HepG2 (cell line): ENCODE data around the gene ALPK3. TPM values are rescaled to one million over a fixed set of nuclear protein-coding genes. Genes with fewer than 3 reads are reported as not detected.

Source experiments
- ATM ChIP-seq: fragments of 450-650 bp; IDR thresholded peaks from 2 replicates; pipeline ENCODE4 v1.7.1; 2017; ENCODE audit warnings: mild to moderate bottlenecking, borderline replicate concordance
- CENPX ChIP-seq: sonication (generic); formaldehyde crosslinking; IDR thresholded peaks from 2 replicates; pipeline ENCODE4 v1.9.0; 2021; ENCODE audit warnings: mild to moderate bottlenecking, missing genetic modification reagents, moderate library complexity
- FOXP1 ChIP-seq, 2 experiments: fragments of 450-650 bp in 1 of 2; IDR thresholded peaks; 2 replicates each; pipeline ENCODE4 v1.6.1; 2017 to 2018; ENCODE audit warnings: antibody characterized with exemption in 1 of 2
- MAFK ChIP-seq, 2 experiments: IDR thresholded peaks in 1 of 2; conservative IDR thresholded peaks in 1 of 2; 2 replicates each; pipeline ENCODE4 v1.6.1; 2011; ENCODE audit warnings: improper control_type of control experiment in 2 of 2, low read length in 2 of 2
- MED1 ChIP-seq: sonication (generic); formaldehyde crosslinking; IDR thresholded peaks from 2 replicates; pipeline ENCODE4 v1.4.0; 2020; ENCODE audit warnings: missing genetic modification reagents
- MEIS1 ChIP-seq: sonication (generic); formaldehyde crosslinking; IDR thresholded peaks from 2 replicates; pipeline ENCODE4 v1.9.0; 2021; ENCODE audit warnings: mild to moderate bottlenecking, missing genetic modification reagents, moderate library complexity, borderline replicate concordance
- NR1H2 ChIP-seq: sonication (generic); formaldehyde crosslinking; IDR thresholded peaks from 2 replicates; pipeline ENCODE4 v1.8.1; 2022; ENCODE audit warnings: low read depth, missing genetic modification reagents, borderline replicate concordance
- ZFP37 ChIP-seq: sonication (generic); formaldehyde crosslinking; IDR thresholded peaks from 2 replicates; pipeline ENCODE4 v1.4.0; 2020; ENCODE audit warnings: missing genetic modification reagents, borderline replicate concordance
- ZIK1 ChIP-seq: sonication (generic); formaldehyde crosslinking; IDR thresholded peaks from 2 replicates; pipeline ENCODE4 v1.5.0; 2020; ENCODE audit warnings: mild to moderate bottlenecking, low read depth, missing genetic modification reagents, borderline replicate concordance
- ZNF337 ChIP-seq: sonication (generic); formaldehyde crosslinking; IDR thresholded peaks from 2 replicates; pipeline ENCODE4 v1.5.1; 2020; ENCODE audit warnings: missing genetic modification reagents, low read depth, mild to moderate bottlenecking, borderline replicate concordance
- ZNF567 ChIP-seq: sonication (generic); formaldehyde crosslinking; IDR thresholded peaks from 2 replicates; pipeline ENCODE4 v1.8.1; 2023; ENCODE audit warnings: mild to moderate bottlenecking, missing genetic modification reagents, borderline replicate concordance
- polyA plus RNA-seq, 8 experiments: library from polyadenylated mRNA; depleted of rRNA in 3 of 8; stranded (reverse) in 7 of 8; unstranded in 1 of 8; fragments of >200 nt; fragmentation: Illumina TruSeq in 4 of 8; extraction: Trizol in 4 of 8; gene quantifications; 2 replicates each; pipeline versions ENCODE4 v1.2.1 to v1.2.3, GENCODE V29; 2011 to 2016; ENCODE audit warnings: low read depth in 4 of 8, missing spikeins in 1 of 8, mixed read lengths in 1 of 8; ENCODE audit not compliant: insufficient read depth in 1 of 8
- total RNA-seq, 5 experiments: library from RNA; depleted of rRNA; stranded (reverse); fragments of >200 nt; fragmentation: Illumina TruSeq; extraction: Trizol; gene quantifications; 2 replicates each; pipeline ENCODE4 v1.2.3, GENCODE V29; 2016; ENCODE audit warnings: low read depth in 1 of 5
- TF ChIP-seq, protein P1 (sequence below): sonication (generic); formaldehyde crosslinking; IDR thresholded peaks from 2 replicates; pipeline ENCODE4 v1.4.0; 2020; ENCODE audit warnings: missing genetic modification reagents; ENCODE audit errors: not compliant biosample characterization
- TF ChIP-seq, protein P2 (sequence below): sonication (generic); formaldehyde crosslinking; IDR thresholded peaks from 2 replicates; pipeline ENCODE4 v1.4.0; 2020; ENCODE audit warnings: mild to moderate bottlenecking, missing genetic modification reagents, borderline replicate concordance
- TF ChIP-seq, protein P3 (sequence below): sonication (generic); formaldehyde crosslinking; IDR thresholded peaks from 2 replicates; pipeline ENCODE4 v1.8.0; 2022; ENCODE audit warnings: missing genetic modification reagents, low read depth, mild to moderate bottlenecking, borderline replicate concordance
- TF ChIP-seq, protein P4 (sequence below): sonication (generic); formaldehyde crosslinking; IDR thresholded peaks from 2 replicates; pipeline ENCODE4 v1.4.0; 2020; ENCODE audit warnings: missing genetic modification reagents, borderline replicate concordance
- TF ChIP-seq, protein P5 (sequence below): sonication (generic); formaldehyde crosslinking; IDR thresholded peaks from 2 replicates; pipeline ENCODE4 v1.8.1; 2023; ENCODE audit warnings: missing genetic modification reagents, inconsistent platforms, borderline replicate concordance

ALPK3 gene
- total and polyA plus RNA-seq, 2 of the 13 experiments (the other 11 are each of a cell fraction or from before 2014, with no cell fraction given): 0.04 to 0.42 TPM

DNA sequence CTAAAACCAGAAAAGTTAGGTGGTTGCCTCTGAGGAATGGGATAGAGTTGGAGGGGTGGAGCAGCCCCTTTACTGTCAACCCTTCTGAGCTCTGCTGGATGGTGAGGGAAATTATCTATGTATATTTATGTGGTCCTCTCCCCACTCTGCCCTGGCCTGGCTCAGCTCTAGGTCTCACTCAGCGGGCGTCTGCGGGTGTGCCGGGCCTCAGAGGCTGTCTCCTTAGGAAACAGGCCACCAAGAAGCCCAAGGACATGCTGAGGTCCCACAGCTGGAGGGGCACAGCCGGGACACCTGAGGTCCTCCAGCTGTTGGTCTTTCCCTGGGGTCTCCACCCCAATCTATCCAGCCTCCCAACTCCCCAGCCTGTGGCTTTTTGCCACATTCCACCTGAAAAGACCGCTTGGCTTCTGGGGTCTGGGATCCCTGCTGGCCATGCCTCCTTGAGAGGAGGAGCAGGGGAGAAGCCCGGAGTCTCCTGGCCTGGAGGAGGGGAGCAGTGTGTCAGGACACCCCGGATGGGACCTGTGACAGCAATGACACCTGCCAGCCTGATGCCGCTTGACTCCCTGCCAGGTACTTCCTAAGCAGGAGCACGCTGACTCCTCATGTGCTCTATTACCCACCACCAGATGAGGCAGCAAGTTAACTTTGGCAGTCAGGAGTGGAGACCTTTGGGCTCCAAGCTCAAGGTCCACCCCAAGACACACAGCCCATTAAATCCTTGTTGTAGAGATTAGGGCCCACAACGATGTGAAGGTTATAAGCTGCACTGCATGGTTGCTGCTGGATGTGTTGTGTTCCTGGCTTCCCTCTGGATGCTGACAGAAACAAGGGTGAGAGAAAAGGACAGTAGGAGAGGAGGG, 67.0 kb downstream of the ALPK3 start, which contains the start of gene SLC28A1 (continued):
- TF ChIP-seq, protein P1, sequence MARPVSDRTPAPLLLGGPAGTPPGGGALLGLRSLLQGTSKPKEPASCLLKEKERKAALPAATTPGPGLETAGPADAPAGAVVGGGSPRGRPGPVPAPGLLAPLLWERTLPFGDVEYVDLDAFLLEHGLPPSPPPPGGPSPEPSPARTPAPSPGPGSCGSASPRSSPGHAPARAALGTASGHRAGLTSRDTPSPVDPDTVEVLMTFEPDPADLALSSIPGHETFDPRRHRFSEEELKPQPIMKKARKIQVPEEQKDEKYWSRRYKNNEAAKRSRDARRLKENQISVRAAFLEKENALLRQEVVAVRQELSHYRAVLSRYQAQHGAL (CRISPR knock-in tag): no peak
- TF ChIP-seq FOXP1 (IDR thresholded peaks at IDR 0.05) (no peak), FOXP1 (CRISPR knock-in tag; IDR thresholded peaks at IDR 0.05) (peak; percentile 45), ZFP37 (CRISPR knock-in tag) (no peak), MED1 (no peak), ZNF567 (CRISPR knock-in tag) (no peak), MEIS1 (CRISPR knock-in tag) (no peak; the same call in 1 of the 2 replicates), ZNF337 (CRISPR knock-in tag) (no peak), ZIK1 (CRISPR knock-in tag) (no peak), MAFK (conservative IDR thresholded peaks at IDR 0.05 in 1 of 2, IDR thresholded peaks at IDR 0.05 in 1 of 2; ENCODE audit: low read length in 2 of 2) (no peak), ATM (no peak), NR1H2 (CRISPR knock-in tag) (no peak), CENPX (CRISPR knock-in tag) (no peak)
- TF ChIP-seq, protein P2, sequence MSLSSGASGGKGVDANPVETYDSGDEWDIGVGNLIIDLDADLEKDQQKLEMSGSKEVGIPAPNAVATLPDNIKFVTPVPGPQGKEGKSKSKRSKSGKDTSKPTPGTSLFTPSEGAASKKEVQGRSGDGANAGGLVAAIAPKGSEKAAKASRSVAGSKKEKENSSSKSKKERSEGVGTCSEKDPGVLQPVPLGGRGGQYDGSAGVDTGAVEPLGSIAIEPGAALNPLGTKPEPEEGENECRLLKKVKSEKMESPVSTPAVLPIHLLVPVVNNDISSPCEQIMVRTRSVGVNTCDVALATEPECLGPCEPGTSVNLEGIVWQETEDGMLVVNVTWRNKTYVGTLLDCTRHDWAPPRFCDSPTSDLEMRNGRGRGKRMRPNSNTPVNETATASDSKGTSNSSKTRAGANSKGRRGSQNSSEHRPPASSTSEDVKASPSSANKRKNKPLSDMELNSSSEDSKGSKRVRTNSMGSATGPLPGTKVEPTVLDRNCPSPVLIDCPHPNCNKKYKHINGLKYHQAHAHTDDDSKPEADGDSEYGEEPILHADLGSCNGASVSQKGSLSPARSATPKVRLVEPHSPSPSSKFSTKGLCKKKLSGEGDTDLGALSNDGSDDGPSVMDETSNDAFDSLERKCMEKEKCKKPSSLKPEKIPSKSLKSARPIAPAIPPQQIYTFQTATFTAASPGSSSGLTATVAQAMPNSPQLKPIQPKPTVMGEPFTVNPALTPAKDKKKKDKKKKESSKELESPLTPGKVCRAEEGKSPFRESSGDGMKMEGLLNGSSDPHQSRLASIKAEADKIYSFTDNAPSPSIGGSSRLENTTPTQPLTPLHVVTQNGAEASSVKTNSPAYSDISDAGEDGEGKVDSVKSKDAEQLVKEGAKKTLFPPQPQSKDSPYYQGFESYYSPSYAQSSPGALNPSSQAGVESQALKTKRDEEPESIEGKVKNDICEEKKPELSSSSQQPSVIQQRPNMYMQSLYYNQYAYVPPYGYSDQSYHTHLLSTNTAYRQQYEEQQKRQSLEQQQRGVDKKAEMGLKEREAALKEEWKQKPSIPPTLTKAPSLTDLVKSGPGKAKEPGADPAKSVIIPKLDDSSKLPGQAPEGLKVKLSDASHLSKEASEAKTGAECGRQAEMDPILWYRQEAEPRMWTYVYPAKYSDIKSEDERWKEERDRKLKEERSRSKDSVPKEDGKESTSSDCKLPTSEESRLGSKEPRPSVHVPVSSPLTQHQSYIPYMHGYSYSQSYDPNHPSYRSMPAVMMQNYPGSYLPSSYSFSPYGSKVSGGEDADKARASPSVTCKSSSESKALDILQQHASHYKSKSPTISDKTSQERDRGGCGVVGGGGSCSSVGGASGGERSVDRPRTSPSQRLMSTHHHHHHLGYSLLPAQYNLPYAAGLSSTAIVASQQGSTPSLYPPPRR (CRISPR knock-in tag): no peak
- TF ChIP-seq, protein P3, sequence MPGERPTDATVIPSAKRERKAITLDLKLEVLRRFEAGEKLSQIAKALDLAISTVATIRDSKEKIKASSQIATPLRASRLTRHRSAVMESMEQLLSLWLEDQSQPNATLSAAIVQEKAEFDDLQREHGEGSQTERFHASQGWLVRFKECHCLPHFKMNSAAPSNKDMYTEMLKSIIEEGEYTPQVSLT (CRISPR knock-in tag): no peak
- TF ChIP-seq, protein P4, sequence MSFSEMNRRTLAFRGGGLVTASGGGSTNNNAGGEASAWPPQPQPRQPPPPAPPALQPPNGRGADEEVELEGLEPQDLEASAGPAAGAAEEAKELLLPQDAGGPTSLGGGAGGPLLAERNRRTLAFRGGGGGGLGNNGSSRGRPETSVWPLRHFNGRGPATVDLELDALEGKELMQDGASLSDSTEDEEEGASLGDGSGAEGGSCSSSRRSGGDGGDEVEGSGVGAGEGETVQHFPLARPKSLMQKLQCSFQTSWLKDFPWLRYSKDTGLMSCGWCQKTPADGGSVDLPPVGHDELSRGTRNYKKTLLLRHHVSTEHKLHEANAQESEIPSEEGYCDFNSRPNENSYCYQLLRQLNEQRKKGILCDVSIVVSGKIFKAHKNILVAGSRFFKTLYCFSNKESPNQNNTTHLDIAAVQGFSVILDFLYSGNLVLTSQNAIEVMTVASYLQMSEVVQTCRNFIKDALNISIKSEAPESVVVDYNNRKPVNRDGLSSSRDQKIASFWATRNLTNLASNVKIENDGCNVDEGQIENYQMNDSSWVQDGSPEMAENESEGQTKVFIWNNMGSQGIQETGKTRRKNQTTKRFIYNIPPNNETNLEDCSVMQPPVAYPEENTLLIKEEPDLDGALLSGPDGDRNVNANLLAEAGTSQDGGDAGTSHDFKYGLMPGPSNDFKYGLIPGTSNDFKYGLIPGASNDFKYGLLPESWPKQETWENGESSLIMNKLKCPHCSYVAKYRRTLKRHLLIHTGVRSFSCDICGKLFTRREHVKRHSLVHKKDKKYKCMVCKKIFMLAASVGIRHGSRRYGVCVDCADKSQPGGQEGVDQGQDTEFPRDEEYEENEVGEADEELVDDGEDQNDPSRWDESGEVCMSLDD (CRISPR knock-in tag): no peak
- TF ChIP-seq, protein P5, sequence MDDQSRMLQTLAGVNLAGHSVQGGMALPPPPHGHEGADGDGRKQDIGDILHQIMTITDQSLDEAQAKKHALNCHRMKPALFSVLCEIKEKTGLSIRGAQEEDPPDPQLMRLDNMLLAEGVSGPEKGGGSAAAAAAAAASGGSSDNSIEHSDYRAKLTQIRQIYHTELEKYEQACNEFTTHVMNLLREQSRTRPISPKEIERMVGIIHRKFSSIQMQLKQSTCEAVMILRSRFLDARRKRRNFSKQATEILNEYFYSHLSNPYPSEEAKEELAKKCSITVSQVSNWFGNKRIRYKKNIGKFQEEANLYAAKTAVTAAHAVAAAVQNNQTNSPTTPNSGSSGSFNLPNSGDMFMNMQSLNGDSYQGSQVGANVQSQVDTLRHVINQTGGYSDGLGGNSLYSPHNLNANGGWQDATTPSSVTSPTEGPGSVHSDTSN (CRISPR knock-in tag): no peak
